Fibroblast of lung (primary cell): ENCODE results near the gene GTF2A1.

Experiments
- EZH2 ChIP-seq: IDR thresholded peaks from 2 replicates; pipeline ENCODE4 v1.5.1; 2012; ENCODE audit warnings: low read length, control low read depth, mild to moderate bottlenecking; ENCODE audit errors: missing control alignments
- TF ChIP-seq, protein P1 (sequence below), 2 donors: IDR thresholded peaks in 1 of 2; conservative IDR thresholded peaks in 1 of 2; 1 replicate in 1 of 2; 2 replicates in 1 of 2; pipeline ENCODE4 v1.5.1; 2011 to 2012; ENCODE audit warnings: low read length in 2 of 2, control low read depth in 1 of 2, inconsistent platforms in 1 of 2, low read depth in 1 of 2, mild to moderate bottlenecking in 1 of 2

DNA sequence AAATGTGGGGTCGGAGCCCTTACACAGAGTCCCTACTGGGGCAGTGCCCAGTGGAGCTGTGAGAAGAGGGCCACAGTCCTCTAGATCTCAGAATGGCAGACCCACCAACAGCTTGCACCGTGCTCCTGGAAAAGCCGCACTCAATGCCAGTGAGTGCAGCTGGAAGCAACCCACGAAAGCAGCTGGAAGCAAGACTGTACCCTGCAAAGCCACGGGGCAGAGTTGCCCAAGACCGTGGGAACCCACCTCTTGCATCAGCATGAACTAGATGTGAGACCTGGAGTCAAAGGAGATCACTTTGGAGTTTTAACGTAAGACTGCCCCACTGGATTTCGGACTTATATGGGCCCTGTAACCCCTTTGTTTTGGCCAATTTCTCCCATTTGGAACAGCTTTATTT lies 12.3 kb downstream of the GTF2A1 start:
- TF ChIP-seq, protein P1, sequence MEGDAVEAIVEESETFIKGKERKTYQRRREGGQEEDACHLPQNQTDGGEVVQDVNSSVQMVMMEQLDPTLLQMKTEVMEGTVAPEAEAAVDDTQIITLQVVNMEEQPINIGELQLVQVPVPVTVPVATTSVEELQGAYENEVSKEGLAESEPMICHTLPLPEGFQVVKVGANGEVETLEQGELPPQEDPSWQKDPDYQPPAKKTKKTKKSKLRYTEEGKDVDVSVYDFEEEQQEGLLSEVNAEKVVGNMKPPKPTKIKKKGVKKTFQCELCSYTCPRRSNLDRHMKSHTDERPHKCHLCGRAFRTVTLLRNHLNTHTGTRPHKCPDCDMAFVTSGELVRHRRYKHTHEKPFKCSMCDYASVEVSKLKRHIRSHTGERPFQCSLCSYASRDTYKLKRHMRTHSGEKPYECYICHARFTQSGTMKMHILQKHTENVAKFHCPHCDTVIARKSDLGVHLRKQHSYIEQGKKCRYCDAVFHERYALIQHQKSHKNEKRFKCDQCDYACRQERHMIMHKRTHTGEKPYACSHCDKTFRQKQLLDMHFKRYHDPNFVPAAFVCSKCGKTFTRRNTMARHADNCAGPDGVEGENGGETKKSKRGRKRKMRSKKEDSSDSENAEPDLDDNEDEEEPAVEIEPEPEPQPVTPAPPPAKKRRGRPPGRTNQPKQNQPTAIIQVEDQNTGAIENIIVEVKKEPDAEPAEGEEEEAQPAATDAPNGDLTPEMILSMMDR (conservative IDR thresholded peaks at IDR 0.05 in 1 of 2, IDR thresholded peaks at IDR 0.05 in 1 of 2; ENCODE audit: low read depth in 1 of 2, low read length in 2 of 2) = no peak
- no peak for TF ChIP-seq EZH2
